ENCODE results near the gene VCL. TPM values are rescaled to one million over a fixed set of nuclear protein-coding genes. Genes with fewer than 3 reads are reported as not detected.

VCL gene
- total and polyA plus RNA-seq, 12 donors = 14.3 to 90.7 (median 43.2) TPM

DNA sequence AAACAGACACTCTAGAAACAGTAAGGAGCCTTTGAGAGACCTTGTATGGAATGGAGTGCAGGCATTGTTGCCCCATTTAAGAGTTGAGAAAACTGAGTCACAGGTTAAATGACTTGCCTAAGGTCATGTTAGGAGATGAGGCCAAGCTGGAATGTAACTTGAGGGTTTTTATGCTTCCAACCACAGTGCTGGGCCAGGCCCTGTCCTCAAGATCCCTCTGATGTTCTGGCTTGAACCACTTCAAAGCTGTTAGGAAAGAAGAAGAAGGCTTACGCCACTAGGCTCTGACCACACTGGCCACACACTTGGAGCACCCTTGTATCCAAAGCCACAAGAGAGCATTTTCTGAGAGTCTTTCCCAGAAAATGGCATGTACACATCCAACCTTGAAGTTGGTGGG is 44.3 kb upstream of the VCL start:
- intact Hi-C loops (cut with DNase I) = no loop called here
- WGBS, 4 donors = 87 to 100% (median 88%) methylated on average over 1 of the region's 1 CpG

DNA sequence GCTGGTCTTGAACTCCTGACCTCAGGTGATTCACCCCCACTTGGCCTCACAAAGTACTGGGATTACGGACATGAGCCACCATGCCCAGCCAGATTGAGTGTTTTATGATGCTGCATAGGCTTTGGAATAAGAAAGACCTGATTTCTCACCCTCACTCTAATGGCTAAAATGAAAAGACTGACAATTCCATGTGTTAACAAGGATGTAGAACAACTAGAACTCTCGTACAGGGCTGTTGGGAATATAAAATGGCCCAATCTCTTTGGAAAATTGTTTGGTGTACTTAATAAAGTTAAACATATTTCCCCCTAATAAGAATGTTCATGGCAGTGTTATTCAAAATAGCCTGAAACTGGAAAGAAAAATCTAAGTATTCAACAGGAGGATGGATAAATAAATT is 43.2 kb upstream of the VCL start:
- Histone ChIP-seq H3K27me3 (no peaks in the 10 kb centered on the region), H3K36me3 (replicated peaks in 1 of 2) (no peaks in the 10 kb centered on the region), H3K9me3 (replicated peaks in 1 of 3) (no peaks in the 10 kb centered on the region), H3K4me3 (no peak overlapping the region), H3K4me1 (replicated peaks in 1 of 2) (peaks cover 0 to 13% of the 10 kb centered on the region in 2 donors), H3K27ac (no peak overlapping the region)
- no peak for DNase-seq
- no peak for TF ChIP-seq POLR2A (IDR thresholded peaks at IDR 0.05)
- TF ChIP-seq, protein P1, sequence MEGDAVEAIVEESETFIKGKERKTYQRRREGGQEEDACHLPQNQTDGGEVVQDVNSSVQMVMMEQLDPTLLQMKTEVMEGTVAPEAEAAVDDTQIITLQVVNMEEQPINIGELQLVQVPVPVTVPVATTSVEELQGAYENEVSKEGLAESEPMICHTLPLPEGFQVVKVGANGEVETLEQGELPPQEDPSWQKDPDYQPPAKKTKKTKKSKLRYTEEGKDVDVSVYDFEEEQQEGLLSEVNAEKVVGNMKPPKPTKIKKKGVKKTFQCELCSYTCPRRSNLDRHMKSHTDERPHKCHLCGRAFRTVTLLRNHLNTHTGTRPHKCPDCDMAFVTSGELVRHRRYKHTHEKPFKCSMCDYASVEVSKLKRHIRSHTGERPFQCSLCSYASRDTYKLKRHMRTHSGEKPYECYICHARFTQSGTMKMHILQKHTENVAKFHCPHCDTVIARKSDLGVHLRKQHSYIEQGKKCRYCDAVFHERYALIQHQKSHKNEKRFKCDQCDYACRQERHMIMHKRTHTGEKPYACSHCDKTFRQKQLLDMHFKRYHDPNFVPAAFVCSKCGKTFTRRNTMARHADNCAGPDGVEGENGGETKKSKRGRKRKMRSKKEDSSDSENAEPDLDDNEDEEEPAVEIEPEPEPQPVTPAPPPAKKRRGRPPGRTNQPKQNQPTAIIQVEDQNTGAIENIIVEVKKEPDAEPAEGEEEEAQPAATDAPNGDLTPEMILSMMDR (IDR thresholded peaks at IDR 0.05) = no peak
- WGBS, 4 donors = 77 to 98% (median 96%) methylated on average over 2 of the region's 2 CpGs
- intact Hi-C loops (cut with DNase I) = no loop called here

More for the DNA sequence above, 44.3 kb upstream of the VCL start:
- H3K4me3 ChIP-seq = no peak overlapping the region
- no peak for DNase-seq
- no peaks in the 10 kb centered on the region for H3K36me3 ChIP-seq (replicated peaks in 1 of 2)
- H3K9me3 ChIP-seq (replicated peaks in 1 of 3) = no peaks in the 10 kb centered on the region
- no peaks in the 10 kb centered on the region for H3K27me3 ChIP-seq
- TF ChIP-seq POLR2A (IDR thresholded peaks at IDR 0.05) = no peak
- TF ChIP-seq, protein P1 (IDR thresholded peaks at IDR 0.05) = no peak
- peaks cover 0 to 13% of the 10 kb centered on the region in 2 donors for H3K4me1 ChIP-seq (replicated peaks in 1 of 2)
- H3K27ac ChIP-seq = no peak overlapping the region

DNA sequence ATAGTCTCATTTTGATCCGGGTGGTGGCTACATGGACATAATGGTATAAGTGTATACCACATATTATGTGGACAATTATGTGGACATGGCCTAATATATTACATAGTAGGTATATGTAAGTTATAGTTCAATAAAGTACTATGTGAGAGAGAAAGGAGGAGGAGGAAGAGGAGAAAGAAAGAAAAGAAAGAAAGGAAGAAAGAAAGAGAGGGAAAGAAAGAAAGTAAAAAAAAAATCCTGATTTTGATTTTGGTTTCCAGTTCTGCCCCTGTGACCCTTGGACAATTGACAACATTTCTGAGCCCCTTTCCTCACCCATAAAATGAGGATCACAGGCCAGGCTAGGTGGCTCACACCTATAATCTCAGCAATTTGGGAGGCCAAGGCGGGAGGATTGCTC is 42.2 kb upstream of the VCL start:
- intact Hi-C loops (cut with DNase I) = no loop called here
- Histone ChIP-seq H3K36me3 (replicated peaks in 1 of 2) (no peaks in the 10 kb centered on the region), H3K27me3 (no peaks in the 10 kb centered on the region), H3K4me3 (no peak overlapping the region), H3K9me3 (replicated peaks in 1 of 3) (no peaks in the 10 kb centered on the region), H3K4me1 (replicated peaks in 1 of 2) (peaks cover 0 to 13% of the 10 kb centered on the region in 2 donors), H3K27ac (no peak overlapping the region)
- WGBS, 4 donors = 85 to 96% (median 93%) methylated on average over 2 of the region's 2 CpGs
- no peak for TF ChIP-seq POLR2A (IDR thresholded peaks at IDR 0.05)
- TF ChIP-seq, protein P1 (IDR thresholded peaks at IDR 0.05) = no peak
- DNase-seq = no peak

DNA sequence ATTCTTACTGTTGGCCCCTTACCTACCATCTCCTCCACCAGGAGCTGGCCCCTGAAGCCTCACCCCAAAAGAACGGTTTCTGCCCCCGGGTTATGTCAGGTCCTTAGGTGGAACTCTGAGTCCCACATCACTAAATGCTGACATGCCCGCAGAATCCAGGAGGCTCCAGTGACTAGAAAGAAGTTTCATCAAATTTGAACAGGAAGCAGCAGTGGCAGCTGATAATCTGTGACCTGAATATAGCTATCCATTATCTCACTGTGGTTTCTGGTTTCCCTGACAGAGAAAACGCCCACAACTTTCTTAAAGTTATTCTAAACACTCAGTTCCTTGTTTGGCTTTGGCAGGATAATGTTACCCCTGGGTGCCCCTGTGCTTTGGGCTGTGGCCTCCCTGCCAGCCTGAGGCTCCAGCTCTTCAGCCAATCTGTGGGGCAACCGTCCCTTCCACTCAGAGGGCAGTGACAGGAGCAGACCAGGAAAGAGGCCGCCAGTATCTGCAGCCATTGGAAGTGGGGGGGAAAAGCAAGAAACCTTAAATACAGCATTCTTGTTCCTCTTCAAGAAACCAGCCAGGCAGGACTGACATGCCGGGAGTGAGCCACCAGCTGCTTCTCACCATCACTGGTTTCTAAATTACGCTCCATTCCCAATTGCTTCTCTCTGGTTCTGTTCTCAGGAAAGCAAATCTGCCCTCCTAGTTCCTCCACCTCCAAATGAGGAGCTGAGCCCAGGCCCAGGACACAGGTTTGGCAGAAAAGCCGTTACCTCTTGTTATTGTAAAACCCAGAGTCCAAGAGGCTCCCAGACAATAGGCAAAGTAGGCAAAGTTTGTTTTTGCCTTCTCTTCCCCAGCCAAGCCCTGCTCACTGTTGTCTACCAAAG is 41.2 kb upstream of the VCL start:
- Histone ChIP-seq H3K9me3 (replicated peaks in 1 of 3) (no peaks in the 10 kb centered on the region), H3K27ac (peak overlapping the region in 1 of 5 donors; percentile 29), H3K4me1 (replicated peaks in 1 of 2) (peaks cover 0 to 13% of the 10 kb centered on the region in 2 donors), H3K4me3 (no peak overlapping the region), H3K27me3 (no peaks in the 10 kb centered on the region), H3K36me3 (replicated peaks in 1 of 2) (no peaks in the 10 kb centered on the region)
- intact Hi-C loops (cut with DNase I) = no loop called here
- WGBS, 4 donors = 53 to 61% (median 59%) methylated on average over 8 to 9 of the region's 9 CpGs
- no peak for TF ChIP-seq POLR2A (IDR thresholded peaks at IDR 0.05)
- TF ChIP-seq, protein P1 (IDR thresholded peaks at IDR 0.05) = no peak
- peak in 1 of 7 donors; percentile 50 for DNase-seq
